HepG2 (cell line): ENCODE results near the gene SLC29A3. TPM values are rescaled to one million over a fixed set of nuclear protein-coding genes. Genes with fewer than 3 reads are reported as not detected.

Source experiments
- ARID2 ChIP-seq: sonication (generic); formaldehyde crosslinking; IDR thresholded peaks from 2 replicates; pipeline ENCODE4 v1.8.1; 2022; ENCODE audit warnings: mild to moderate bottlenecking, missing genetic modification reagents, borderline replicate concordance
- BRD4 ChIP-seq: sonication (generic); formaldehyde crosslinking; IDR thresholded peaks from 2 replicates; pipeline ENCODE4 v1.4.0; 2020; ENCODE audit warnings: missing genetic modification reagents
- CEBPB ChIP-seq: IDR thresholded peaks from 2 replicates; pipeline ENCODE4 v1.6.1; 2011; ENCODE audit warnings: low read depth, low read length, improper control_type of control experiment, borderline replicate concordance
- GPN1 ChIP-seq: sonication (generic); formaldehyde crosslinking; IDR thresholded peaks from 2 replicates; pipeline ENCODE4 v1.5.1; 2020; ENCODE audit warnings: missing genetic modification reagents, borderline replicate concordance
- KDM5B ChIP-seq: sonication (generic); formaldehyde crosslinking; IDR thresholded peaks from 2 replicates; pipeline ENCODE4 v1.4.0; 2020; ENCODE audit warnings: missing genetic modification reagents, mild to moderate bottlenecking, borderline replicate concordance
- MED1 ChIP-seq: sonication (generic); formaldehyde crosslinking; IDR thresholded peaks from 2 replicates; pipeline ENCODE4 v1.4.0; 2020; ENCODE audit warnings: missing genetic modification reagents
- MXD4 ChIP-seq: IDR thresholded peaks from 2 replicates; pipeline ENCODE4 v1.6.1; 2016; ENCODE audit warnings: mild to moderate bottlenecking, missing biosample characterization, missing genetic modification reagents
- PAWR ChIP-seq: sonication (generic); formaldehyde crosslinking; IDR thresholded peaks from 2 replicates; pipeline ENCODE4 v1.4.0; 2020; ENCODE audit warnings: missing genetic modification reagents, mild to moderate bottlenecking, borderline replicate concordance
- PHF21A ChIP-seq: sonication (generic); formaldehyde crosslinking; IDR thresholded peaks from 2 replicates; pipeline ENCODE4 v1.5.0; 2020; ENCODE audit warnings: mild to moderate bottlenecking, missing genetic modification reagents
- POLR2AphosphoS5 ChIP-seq: IDR thresholded peaks from 2 replicates; pipeline ENCODE4 v1.6.1; 2012; ENCODE audit warnings: low read depth, low read length
- RFXAP ChIP-seq: sonication (generic); formaldehyde crosslinking; IDR thresholded peaks from 2 replicates; pipeline ENCODE4 v1.4.0; 2020; ENCODE audit warnings: missing genetic modification reagents, borderline replicate concordance
- SP5 ChIP-seq: IDR thresholded peaks from 2 replicates; pipeline ENCODE4 v1.6.1; 2016; ENCODE audit warnings: low read depth, borderline replicate concordance
- TAF1 ChIP-seq: sonication (generic); formaldehyde crosslinking; IDR thresholded peaks from 2 replicates; pipeline ENCODE4 v1.4.0; 2020; ENCODE audit warnings: missing genetic modification reagents
- TBX2 ChIP-seq: sonication (generic); formaldehyde crosslinking; IDR thresholded peaks from 2 replicates; pipeline ENCODE4 v1.5.0; 2020; ENCODE audit warnings: missing genetic modification reagents, mild to moderate bottlenecking, borderline replicate concordance
- ZBTB38 ChIP-seq: sonication (generic); formaldehyde crosslinking; IDR thresholded peaks from 2 replicates; pipeline ENCODE4 v1.5.1; 2020; ENCODE audit warnings: mild to moderate bottlenecking, missing genetic modification reagents
- ZFP90 ChIP-seq: sonication (generic); formaldehyde crosslinking; IDR thresholded peaks from 2 replicates; pipeline ENCODE4 v1.8.0; 2022; ENCODE audit warnings: missing genetic modification reagents, mild to moderate bottlenecking, inconsistent platforms, borderline replicate concordance
- ZNF143 ChIP-seq: sonication (generic); formaldehyde crosslinking; IDR thresholded peaks from 2 replicates; pipeline ENCODE4 v1.4.0; 2020; ENCODE audit warnings: missing genetic modification reagents
- ZNF264 ChIP-seq: sonication (generic); formaldehyde crosslinking; IDR thresholded peaks from 2 replicates; pipeline ENCODE4 v1.4.0; 2020; ENCODE audit warnings: missing genetic modification reagents
- ZNF782 ChIP-seq: sonication (generic); formaldehyde crosslinking; IDR thresholded peaks from 2 replicates; pipeline ENCODE4 v1.4.0; 2020; ENCODE audit warnings: missing genetic modification reagents, mild to moderate bottlenecking, borderline replicate concordance
- polyA plus RNA-seq, 8 experiments: library from polyadenylated mRNA; depleted of rRNA in 3 of 8; stranded (reverse) in 7 of 8; unstranded in 1 of 8; fragments of >200 nt; fragmentation: Illumina TruSeq in 4 of 8; extraction: Trizol in 4 of 8; gene quantifications; 2 replicates each; pipeline versions ENCODE4 v1.2.1 to v1.2.3, GENCODE V29; 2011 to 2016; ENCODE audit warnings: low read depth in 4 of 8, missing spikeins in 1 of 8, mixed read lengths in 1 of 8; ENCODE audit not compliant: insufficient read depth in 1 of 8
- total RNA-seq, 5 experiments: library from RNA; depleted of rRNA; stranded (reverse); fragments of >200 nt; fragmentation: Illumina TruSeq; extraction: Trizol; gene quantifications; 2 replicates each; pipeline ENCODE4 v1.2.3, GENCODE V29; 2016; ENCODE audit warnings: low read depth in 1 of 5
- TF ChIP-seq, protein P1 (sequence below): sonication (generic); formaldehyde crosslinking; IDR thresholded peaks from 2 replicates; pipeline ENCODE4 v1.5.1; 2020; ENCODE audit warnings: mild to moderate bottlenecking, moderate library complexity, missing genetic modification reagents
- TF ChIP-seq, protein P2 (sequence below): sonication (generic); formaldehyde crosslinking; IDR thresholded peaks from 2 replicates; pipeline ENCODE4 v1.4.0; 2020; ENCODE audit warnings: mild to moderate bottlenecking, missing genetic modification reagents, borderline replicate concordance
- TF ChIP-seq, protein P3 (sequence below): sonication (generic); formaldehyde crosslinking; IDR thresholded peaks from 2 replicates; pipeline ENCODE4 v1.8.0; 2022; ENCODE audit warnings: mild to moderate bottlenecking, missing genetic modification reagents

Gene SLC29A3
- total and polyA plus RNA-seq, 2 of the 13 experiments (the other 11 are each of a cell fraction or from before 2014, with no cell fraction given) = 8.6 to 11.8 TPM

DNA sequence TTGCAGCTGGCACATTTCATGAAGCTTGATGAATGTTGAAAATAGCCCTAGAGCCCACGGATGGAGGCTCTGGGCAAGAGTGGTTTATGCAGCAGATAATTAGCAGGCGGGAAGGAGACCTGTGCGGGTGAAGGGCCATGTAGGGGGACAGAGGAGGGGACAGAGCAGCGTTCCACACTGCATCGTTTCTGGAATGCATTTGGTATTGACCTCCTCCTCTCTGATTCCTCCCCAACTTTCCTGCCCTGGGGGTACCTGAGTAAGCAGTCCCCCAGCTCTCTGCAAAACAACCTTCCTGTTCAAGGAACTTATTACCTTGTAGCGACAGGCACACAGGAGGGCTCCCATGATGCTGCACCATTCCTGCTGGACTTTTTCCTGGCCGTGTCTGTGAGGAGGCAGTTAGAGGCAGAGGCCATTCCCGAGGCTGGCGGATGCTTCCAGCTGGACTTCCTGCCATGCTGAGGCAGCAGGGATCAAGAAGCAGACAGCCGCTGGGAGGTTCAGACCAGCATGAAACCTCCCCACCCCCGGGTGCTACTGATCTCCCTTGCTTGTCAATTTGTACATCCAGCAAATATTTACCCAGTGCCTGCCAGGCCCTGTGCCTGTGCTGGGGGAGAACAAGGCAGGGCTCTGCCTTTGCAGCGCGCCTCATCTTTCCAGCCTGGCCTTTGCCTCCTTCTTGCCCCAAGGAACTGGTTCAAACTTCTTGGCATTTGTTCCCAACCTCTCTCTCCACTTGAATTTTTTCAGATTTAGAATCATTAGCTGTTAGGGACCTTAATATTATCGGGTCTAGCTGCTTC is 28.7 kb downstream of the SLC29A3 start (continued):
- TF ChIP-seq POLR2AphosphoS5 (0 out of 2 replicates have a peak, but pooled peaks have one; percentile 33), CEBPB (0 out of 2 replicates have a peak, but pooled peaks have one; percentile 3), ZBTB38 (CRISPR knock-in tag) (peak; percentile 29; the same call in 1 of the 2 replicates), MED1 (peak; percentile 91), SP5 (CRISPR knock-in tag) (peak; percentile 61), KDM5B (CRISPR knock-in tag) (peak; percentile 58), ZFP90 (peak; percentile 72; the same call in 1 of the 2 replicates), ARID2 (CRISPR knock-in tag) (no peak), ZNF143 (CRISPR knock-in tag) (peak; percentile 69), TBX2 (CRISPR knock-in tag) (peak; percentile 87; the same call in 1 of the 2 replicates), TAF1 (CRISPR knock-in tag) (peak; percentile 60; the same call in 1 of the 2 replicates), RFXAP (CRISPR knock-in tag) (peak; percentile 83; the same call in 1 of the 2 replicates), PAWR (no peak), GPN1 (CRISPR knock-in tag) (no peak), ZNF264 (CRISPR knock-in tag) (peak; percentile 83; the same call in 1 of the 2 replicates), BRD4 (CRISPR knock-in tag) (peak; percentile 96), PHF21A (CRISPR knock-in tag) (peak; percentile 89), ZNF782 (CRISPR knock-in tag) (0 out of 2 replicates have a peak, but pooled peaks have one; percentile 40), MXD4 (CRISPR knock-in tag) (peak; percentile 85)
- TF ChIP-seq, protein P1, sequence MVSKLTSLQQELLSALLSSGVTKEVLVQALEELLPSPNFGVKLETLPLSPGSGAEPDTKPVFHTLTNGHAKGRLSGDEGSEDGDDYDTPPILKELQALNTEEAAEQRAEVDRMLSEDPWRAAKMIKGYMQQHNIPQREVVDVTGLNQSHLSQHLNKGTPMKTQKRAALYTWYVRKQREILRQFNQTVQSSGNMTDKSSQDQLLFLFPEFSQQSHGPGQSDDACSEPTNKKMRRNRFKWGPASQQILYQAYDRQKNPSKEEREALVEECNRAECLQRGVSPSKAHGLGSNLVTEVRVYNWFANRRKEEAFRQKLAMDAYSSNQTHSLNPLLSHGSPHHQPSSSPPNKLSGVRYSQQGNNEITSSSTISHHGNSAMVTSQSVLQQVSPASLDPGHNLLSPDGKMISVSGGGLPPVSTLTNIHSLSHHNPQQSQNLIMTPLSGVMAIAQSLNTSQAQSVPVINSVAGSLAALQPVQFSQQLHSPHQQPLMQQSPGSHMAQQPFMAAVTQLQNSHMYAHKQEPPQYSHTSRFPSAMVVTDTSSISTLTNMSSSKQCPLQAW (CRISPR knock-in tag) = peak; percentile 68; the same call in 1 of the 2 replicates
- TF ChIP-seq, protein P2, sequence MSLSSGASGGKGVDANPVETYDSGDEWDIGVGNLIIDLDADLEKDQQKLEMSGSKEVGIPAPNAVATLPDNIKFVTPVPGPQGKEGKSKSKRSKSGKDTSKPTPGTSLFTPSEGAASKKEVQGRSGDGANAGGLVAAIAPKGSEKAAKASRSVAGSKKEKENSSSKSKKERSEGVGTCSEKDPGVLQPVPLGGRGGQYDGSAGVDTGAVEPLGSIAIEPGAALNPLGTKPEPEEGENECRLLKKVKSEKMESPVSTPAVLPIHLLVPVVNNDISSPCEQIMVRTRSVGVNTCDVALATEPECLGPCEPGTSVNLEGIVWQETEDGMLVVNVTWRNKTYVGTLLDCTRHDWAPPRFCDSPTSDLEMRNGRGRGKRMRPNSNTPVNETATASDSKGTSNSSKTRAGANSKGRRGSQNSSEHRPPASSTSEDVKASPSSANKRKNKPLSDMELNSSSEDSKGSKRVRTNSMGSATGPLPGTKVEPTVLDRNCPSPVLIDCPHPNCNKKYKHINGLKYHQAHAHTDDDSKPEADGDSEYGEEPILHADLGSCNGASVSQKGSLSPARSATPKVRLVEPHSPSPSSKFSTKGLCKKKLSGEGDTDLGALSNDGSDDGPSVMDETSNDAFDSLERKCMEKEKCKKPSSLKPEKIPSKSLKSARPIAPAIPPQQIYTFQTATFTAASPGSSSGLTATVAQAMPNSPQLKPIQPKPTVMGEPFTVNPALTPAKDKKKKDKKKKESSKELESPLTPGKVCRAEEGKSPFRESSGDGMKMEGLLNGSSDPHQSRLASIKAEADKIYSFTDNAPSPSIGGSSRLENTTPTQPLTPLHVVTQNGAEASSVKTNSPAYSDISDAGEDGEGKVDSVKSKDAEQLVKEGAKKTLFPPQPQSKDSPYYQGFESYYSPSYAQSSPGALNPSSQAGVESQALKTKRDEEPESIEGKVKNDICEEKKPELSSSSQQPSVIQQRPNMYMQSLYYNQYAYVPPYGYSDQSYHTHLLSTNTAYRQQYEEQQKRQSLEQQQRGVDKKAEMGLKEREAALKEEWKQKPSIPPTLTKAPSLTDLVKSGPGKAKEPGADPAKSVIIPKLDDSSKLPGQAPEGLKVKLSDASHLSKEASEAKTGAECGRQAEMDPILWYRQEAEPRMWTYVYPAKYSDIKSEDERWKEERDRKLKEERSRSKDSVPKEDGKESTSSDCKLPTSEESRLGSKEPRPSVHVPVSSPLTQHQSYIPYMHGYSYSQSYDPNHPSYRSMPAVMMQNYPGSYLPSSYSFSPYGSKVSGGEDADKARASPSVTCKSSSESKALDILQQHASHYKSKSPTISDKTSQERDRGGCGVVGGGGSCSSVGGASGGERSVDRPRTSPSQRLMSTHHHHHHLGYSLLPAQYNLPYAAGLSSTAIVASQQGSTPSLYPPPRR (CRISPR knock-in tag) = peak; percentile 92
- TF ChIP-seq, protein P3, sequence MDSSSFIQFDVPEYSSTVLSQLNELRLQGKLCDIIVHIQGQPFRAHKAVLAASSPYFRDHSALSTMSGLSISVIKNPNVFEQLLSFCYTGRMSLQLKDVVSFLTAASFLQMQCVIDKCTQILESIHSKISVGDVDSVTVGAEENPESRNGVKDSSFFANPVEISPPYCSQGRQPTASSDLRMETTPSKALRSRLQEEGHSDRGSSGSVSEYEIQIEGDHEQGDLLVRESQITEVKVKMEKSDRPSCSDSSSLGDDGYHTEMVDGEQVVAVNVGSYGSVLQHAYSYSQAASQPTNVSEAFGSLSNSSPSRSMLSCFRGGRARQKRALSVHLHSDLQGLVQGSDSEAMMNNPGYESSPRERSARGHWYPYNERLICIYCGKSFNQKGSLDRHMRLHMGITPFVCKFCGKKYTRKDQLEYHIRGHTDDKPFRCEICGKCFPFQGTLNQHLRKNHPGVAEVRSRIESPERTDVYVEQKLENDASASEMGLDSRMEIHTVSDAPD (CRISPR knock-in tag) = peak; percentile 90; the same call in 1 of the 2 replicates
